Stimulated activated CD8-positive, alpha-beta memory T cell treated with anti-CD3 and anti-CD28 coated beads, Interleukin-4, amount 100 ng/mL, for 1 hour (primary cell): Measurements from ENCODE around the gene ZNF580.

Experiments used
- DNase-seq, 2 donors: peaks; one replicate each; pipeline ENCODE4 v3.0.0-alpha.2; 2020; ENCODE audit warnings: low read depth in 2 of 2, low spot score in 1 of 2

ZNF580 gene

DNA sequence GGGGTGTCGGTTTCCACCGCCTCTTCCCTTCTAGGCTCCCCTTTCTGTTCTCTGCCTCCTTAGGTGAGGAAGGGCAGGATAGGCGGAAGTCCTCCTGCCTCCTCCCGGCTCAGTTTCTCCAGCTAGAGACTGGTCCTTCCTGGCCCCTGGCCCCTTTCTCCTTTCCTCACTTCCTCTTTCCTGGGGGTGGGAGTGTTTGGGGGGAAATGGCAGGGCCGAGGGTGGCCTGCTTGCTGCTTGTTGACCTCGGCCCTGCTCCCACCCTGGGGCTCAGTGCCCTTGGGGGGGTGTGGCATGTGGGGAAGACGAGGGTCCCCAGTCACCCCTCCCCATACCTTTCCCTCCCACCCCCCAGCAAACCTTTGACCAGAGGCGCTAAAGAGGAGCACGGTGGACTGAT lies 19.0 kb downstream of the ZNF580 start:
- no peak for DNase-seq

DNA sequence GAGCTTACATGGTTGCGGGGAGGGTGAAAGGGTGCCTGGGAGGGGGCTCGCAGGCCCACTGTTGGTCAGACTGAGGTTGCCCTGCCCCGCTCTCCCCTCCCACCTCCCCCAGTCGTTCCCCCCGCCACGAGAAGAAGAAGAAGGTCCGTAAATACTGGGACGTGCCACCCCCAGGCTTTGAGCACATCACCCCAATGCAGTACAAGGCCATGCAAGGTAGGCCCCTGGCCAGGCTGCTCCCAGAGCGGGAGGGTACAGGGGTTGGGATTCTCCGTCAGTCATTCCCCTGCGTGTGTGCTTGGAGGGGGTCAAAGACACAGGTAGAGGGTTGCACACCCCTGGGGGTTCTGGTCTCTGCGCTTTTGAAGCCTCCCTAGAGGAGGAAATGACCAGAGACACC lies 19.6 kb downstream of the ZNF580 start:
- no peak for DNase-seq

DNA sequence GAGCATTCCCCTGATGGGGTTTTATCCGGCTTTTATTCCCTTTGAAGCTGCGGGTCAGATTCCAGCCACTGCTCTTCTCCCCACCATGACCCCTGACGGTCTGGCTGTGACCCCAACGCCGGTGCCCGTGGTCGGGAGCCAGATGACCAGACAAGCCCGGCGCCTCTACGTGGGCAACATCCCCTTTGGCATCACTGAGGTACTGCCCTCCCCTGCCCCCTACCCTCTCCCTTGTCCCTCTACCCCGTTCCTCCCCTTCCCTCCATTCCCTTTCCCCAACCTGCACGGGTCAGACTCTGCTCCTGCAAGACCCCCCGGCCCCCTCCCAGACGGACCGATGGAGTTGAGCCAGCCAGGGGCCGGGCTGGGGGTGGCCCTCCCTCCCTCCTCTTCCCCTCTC lies 20.2 kb downstream of the ZNF580 start:
- no peak for DNase-seq

DNA sequence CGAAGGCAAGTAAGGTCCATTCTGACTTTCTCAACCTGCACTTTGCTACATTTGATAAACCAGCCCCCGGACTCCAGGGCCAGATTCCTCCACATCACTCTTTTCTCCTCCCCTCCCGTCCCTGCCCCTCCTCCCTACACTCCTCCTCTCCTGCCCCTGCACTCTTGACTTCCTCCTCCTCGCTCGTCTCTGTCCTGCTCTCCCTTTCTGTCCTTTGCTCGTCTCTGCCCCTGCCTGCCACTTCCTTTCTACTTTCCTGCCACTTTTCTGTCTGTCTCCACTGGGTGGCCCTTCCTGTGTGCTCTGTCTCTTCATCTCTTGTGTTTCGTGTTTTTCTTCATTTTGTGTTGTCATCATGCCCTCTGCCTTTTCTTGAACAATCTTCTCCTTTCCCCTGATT lies 21.0 kb downstream of the ZNF580 start:
- no peak for DNase-seq

DNA sequence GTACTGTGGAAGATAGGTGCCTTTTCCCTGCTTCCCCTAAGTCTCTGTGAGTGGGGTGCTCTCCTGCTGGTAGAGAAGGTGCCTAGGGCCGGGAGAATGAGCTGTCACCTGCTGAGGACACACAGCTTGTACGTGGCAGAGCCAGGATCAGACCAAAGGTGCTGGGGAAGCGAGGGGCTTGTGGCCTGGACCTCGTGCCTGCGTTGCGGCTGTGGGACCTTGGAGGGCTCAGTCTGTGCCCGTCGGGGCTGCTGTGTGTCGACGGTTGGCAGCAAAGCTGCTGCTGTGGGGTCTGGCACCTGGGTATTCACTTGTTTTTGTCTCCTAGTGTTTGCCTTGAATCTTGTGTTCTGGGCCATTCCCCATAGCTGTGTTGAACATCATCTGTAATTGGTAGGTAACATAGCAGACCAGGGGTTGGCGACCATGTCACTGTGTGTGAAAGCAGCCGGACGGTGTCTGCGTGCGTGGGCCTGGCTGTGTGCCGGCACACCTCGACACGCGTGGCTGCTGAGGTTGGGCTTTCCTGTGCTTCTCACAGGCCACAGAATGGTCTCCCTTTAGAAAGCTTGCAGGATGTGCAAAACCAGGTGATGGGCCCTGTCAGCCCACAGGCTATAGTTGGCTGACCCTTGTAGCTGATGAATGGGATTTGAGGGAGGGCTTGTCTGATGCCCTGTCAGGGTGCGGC lies 23.2 kb downstream of the ZNF580 start:
- no peak for DNase-seq

DNA sequence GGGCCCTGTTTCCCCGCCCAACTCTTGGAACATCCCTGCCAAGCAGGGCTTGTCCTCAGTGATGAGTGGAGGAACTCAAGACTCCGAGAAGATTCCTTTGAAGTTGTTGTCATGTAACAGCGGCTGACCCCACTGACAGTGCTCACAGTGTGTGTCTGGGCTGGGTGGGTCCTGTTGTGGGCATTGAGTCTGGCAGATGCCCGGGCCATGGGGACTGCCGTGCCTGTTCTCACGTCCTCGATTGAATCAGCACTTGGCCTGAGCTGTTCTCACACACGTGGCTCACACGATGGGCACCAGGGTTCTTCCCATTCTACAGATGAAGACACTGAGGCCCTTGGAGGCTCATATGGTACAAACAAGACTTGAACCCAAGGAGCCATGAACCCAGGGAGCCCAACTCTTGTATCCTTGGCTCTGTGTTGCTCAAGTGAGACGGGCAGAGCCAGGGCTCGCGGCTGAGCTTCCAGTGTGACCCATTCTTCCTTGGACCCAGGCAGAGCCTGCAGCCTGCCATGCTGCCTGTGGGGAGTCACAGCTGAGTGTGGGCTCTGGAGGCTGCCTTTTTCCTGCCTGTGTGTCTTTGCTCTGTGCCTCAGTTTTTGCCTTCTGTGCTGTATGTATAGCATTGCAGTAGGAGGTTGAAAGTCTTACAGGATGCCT lies 25.7 kb downstream of the ZNF580 start:
- no peak for DNase-seq

DNA sequence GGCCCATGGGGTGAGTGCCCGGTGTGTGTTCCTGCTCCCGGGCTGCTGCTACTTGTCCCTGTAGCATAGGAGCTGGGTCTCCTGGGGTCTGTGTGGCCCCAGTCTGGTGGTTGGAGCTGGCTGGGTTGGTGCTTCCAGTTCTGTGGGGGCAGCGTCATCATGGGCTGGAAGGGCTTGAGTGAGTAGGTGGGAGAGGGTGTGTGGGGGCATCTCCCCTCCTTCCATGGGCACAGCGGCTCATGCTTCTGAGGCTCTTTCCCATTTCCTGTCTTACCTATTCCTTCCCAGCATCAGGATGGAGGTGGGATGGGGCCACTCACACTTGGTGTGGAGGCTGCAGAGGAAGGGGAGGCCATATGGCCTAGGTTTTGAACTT lies 26.2 kb downstream of the ZNF580 start:
- no peak for DNase-seq

DNA sequence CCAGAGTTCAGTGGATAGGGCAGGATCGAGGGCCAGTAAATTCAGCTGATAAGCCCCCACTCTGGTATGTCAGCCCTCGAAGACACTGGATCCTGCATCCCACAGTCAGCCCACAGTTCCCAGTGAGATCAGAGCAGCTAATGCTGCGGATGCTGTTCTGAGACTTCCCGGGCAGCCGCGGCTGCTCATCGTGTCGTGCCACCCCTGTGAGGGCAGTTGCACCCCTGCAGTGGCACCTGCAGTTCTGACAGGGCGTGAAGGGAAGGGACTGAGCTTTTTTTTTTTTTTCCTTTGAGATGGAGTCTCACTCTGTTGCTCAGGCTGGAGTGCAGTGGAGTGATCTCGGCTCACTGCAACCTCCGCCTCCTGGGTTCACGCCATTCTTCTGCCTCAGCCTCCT lies 26.7 kb downstream of the ZNF580 start:
- no peak for DNase-seq

DNA sequence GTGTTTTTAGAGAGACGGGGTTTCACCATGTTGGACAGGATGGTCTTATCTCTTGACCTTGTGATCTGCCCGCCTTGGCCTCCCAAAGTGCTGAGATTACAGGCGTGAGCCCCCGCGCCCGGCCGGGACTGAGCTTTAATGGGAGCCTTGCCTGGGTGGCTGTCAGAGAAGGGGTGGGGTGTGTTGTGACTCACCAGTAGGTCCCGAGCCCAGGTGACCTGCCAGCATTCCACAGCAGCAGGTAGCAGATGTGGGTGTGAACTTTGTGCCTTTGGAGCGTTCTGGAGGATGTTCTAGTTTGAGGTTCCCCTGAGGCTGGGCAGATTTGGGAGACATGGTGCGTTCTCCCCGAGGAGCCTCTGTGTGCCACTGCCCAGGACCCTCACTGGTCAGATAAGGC lies 27.2 kb downstream of the ZNF580 start:
- DNase-seq, result no peak

DNA sequence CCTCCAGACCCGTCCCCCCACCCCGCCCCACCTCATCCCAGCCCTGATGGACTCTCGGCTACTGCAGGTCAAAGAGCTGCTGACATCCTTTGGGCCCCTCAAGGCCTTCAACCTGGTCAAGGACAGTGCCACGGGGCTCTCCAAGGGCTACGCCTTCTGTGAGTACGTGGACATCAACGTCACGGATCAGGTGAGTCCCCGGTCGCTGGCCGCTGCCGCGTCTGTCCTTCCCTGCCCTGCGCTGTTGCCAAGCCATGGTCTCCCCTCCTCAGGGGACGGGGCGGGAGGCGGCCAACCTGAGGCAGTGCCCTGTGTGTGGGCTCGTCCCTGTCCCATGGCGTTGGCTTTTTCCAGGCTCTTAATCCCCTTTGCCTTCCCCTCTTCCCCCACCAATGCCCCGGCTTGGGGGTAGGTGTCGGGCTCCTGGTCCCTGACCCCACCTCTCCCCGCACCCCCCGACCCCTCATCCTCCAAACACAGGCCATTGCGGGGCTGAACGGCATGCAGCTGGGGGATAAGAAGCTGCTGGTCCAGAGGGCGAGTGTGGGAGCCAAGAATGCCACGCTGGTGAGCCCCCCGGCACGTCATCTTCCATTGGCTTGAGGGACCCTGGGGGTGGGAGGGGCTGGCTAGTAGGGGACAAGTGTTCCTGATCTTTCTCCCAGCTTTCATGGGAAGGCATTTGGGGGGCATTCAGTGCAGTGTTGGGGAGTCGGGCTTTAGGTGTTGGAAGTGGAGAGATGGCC lies 28.0 kb downstream of the ZNF580 start:
- no peak for DNase-seq

DNA sequence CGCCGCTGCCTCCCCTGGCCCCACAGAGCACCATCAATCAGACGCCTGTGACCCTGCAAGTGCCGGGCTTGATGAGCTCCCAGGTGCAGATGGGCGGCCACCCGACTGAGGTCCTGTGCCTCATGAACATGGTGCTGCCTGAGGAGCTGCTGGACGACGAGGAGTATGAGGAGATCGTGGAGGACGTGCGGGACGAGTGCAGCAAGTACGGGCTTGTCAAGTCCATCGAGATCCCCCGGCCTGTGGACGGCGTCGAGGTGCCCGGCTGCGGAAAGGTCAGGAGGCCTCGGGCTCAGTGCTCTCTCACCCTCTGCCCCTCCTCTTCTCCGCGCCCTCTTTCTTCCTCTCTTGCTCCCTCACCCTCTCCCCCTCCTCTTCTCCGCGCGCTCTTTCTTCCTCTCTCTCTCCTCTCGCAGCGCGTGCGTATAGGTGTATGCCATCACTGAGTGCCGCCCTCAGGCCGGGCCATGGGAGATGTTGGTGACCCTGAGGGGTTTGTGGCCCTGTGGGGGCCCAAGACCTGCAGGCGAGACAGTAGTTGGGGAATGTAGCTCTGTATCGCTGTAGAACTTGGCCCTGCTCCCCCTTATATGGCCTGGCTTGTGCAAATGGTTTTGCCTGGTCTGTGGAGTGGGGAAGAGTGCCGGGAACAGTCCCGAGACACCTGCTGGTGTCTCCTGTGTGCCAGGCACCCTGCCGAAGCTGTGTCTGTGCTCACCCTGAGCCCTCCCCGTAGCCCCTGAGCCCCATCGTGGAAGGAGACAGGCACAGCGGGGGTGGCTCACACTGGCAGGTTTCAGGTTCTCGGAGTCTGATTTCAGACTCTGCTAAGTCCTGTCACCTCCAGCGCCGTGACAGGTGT lies 28.8 kb downstream of the ZNF580 start:
- DNase-seq, result no peak

DNA sequence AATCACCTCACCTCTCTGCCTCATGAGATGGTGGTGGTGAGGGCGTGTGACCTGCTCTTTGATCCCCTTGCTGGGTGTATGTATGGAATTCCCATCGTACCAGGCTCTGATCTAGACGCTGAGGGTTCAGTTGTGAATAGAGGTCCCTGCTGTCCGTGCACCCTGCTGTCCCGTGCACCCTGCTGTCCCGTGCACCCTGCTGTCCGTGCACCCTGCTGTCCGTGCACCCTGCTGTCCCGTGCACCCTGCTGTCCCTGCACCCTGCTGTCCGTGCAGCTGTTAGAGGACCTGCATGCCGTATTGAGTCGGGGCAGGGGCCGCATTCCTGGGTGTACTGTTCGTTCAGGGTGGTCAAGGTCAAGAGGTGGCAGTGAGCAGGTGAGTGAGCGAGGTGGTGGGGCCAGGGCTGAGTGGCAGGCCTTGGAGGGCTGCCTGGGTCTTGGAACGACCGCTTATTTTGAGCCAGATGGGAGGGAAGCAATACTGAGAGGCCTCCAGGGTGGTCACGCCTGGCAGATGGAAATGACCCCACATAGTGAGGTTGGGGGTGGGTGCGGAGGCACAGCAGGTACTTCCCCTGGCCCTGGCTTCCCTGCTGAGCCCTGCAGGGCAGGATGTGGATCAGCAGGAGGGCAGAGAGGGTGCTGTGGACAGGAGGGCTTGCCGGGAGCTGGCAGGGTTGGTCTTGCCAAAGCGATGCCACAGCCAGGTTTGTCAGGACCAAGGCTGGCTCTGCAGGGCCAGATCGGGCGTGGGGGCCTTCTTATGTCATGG lies 29.7 kb downstream of the ZNF580 start:
- no peak for DNase-seq

DNA sequence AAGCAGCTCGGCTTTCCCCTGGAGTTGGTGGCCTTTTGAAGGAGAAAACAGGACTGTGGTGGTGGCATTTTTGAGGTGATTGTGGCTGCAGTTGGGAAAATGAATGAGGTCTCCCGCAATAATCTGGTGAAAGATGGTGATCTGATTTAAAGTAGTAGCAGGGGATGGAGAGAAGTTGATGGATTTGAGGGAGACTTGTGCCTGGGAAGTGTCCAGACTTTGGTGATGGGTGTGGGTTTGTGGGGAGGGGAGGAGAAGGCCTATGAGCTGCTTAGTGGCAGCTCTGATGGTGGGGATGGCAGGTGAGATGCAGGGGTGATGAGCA lies 30.2 kb downstream of the ZNF580 start:
- DNase-seq, result no peak

DNA sequence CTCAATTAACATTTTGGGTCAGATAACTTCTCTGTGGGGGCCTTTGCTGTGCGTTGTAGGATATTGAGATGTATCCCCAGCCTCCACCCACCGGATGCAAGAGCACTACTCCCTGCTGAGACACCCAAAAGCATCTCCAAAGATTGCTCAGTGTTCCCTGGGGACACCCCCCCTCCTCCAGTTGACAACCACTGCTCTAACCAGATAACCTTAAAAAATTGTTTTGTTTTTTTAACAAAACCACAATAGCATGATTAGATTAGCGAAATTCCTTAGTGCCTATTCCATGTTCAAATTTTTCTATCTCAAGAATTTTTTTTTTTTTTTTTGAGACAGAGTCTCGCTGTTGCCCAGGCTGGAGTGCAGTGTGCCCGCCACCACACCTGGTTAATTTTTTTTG lies 31.6 kb downstream of the ZNF580 start:
- DNase-seq, result no peak

DNA sequence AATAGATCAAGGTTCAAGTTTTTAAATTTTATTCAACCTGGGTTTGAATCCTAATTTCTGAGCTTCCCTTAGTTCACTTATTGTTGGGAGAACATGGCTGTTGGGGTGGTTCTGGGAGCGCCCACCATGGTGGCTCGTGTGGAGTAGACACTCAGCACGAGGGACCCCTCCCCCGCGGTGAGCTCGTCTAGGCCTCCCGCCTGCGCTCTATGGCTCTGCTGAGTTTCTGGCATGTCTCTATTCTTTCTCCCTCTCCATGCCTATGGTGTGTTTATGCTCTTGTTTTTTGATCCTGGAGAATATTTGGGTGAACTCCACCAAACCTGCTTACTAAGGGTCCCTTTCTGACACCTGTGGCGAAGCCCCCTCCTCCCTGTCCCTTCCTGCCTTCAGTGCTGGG lies 32.7 kb downstream of the ZNF580 start:
- no peak for DNase-seq

DNA sequence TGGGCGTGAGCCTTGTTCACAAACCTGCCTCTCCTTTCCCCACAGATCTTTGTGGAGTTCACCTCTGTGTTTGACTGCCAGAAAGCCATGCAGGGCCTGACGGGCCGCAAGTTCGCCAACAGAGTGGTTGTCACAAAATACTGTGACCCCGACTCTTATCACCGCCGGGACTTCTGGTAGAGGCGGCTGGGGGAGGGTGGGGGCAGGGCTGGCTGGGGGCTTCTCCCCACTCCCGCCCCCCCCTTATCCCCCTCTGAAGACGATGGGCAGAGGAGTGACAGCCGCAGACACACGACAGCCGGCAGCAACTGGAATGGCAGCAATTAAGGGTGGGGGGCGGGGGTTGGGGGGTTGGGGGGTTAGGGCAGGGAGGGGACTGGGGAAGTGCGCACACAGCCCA lies 33.1 kb downstream of the ZNF580 start:
- no peak for DNase-seq

DNA sequence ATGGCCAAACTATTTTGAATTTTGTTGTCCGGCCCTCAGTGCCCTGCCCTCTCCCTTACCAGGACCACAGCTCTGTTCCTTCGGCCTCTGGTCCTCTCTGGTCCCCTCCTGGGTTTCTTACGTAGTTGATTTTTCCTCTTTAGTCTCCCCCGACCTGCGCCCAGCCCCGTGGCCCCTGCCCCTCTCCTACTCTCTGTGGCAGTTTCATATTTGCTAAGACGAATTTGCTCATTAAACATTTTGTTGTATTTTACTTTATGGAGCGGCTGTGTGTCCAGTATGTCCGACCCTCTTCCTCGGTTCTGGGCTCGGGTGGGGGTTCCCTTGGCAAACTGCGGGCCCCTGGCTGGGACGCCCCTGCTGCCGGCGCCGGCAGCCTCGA lies 33.6 kb downstream of the ZNF580 start:
- DNase-seq, result no peak

DNA sequence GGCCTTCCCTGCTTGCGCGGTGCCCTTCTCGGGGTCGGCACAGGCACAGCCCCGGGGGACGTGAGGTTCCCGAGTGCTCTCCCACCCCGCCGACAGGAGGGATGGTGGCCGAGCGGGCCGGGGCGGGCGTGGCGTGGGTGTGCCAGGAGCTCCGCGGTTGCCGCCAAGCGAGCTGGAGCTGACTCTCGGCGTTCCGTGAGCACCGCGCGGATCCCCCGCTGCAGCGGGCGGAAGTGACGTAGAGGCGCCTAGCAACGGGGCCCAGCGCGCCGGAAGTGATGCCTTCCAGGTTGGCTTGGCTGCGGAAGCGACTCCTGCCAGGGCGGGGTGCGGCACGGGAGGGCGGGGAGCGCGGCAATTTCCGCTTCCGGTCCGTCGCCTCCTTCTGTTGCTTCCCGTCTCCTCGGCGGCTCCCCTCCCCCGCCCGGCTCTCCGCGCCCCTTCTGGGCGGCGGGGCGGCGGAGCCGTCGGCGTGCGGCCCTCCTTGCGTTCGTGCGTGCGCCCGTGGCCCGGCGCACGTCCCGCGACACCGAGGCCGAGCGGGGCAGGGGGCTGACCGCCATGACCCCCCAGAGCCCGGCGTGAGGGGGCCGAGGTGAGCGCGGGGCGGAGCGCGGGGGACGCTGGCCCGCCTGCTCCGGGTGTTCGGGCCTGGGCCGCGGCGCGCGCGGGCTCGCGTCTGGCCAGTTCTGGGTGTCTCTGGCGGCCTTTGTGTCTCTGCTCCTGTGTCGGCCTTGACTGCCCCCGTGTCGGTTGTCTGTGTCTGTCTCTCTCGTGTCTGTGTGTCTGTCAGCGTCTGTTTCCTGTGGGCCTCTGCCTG lies 34.2 kb downstream of the ZNF580 start, which contains the start of gene EPN1:
Gene EPN1, plus strand, starts transcription at position 386 of the 820 bp plus-strand sequence. CDS start 3,402 bp downstream, outside the sequence.
- DNase-seq, result peak; percentile 94 to 98

DNA sequence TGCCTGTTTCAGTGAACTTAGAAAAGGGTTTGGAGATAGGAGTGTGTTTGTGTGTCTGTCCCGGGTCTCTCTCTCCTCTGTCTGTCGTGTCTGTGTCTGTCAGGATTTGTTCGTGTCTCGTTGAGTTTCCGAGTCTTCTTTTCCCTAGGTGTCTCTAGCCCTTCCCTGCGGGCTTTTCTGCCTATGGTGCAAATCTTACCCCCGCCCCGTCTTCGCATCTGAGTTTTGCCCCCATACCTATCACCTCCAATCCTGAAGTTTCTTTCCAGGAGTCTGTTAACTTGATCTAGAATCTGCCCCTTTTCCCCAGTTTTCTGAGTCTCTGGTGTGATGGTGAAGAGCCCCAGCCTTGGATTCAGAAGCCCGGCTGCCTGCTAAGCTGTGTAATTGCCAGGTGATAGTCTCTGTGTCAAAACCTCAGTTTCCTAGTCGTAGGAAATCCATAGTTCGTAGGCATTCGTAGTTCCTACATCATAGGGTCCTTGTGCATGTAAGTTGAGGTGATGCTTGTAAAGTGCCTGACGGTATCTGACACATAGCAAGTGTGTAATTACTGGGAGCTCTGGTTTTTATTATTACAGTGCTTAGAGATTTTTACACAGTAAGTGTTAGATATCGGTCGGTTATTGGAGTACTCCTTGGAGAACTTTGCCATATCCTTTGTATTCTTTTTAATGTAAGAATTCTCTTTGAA lies 35.0 kb downstream of the ZNF580 start:
- DNase-seq, result no peak
